HG03571 (cell line): ENCODE data around the gene AQP12B.
"Not testable (repeated sequence)": the region's sequence is repeated elsewhere in the genome, so short reads cannot be mapped to it uniquely, and the experiment has no call there.

ENCODE experiments used
- ATAC-seq: cut with Tn5 transposase; IDR thresholded peaks from one replicate; pipeline ENCODE4 v1.9.1; 2021; ENCODE audit not compliant: unreplicated experiment

The AQP12B gene, protein sequence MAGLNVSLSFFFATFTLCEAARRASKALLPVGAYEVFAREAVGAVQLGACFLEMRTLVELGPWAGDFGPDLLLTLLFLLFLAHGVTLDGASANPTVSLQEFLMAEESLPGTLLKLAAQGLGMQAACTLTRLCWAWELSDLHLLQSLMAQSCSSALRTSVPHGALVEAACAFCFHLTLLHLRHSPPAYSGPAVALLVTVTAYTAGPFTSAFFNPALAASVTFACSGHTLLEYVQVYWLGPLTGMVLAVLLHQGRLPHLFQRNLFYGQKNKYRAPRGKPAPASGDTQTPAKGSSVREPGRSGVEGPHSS

GRCh38 chr2:240682431-240683224, at the start of gene AQP12B:
Gene AQP12B, minus strand, starts transcription at chr2:240682885. Its CDS starts 48 bp downstream, at chr2:240682837.
- not testable (repeated sequence) for ATAC-seq

DNA sequence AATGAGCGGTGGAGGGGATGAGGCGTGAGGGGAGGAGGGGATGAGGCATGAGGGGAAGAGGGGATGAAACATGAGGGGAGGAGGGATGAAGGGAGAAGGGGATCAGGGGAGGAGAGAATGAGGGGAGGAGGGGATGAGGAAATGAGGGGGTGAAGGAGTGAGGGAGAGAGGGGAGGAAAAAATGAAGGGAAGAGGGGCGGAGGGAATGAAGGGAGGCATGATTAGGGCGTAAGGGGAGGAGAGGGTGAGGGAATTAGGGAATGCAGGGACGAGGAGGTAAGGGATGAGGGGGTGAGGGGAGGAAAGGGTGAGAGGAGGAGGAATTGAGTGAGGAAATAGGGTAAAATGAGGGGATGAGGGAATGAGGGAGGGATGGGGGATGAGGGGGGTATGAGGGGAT, 49.5 kb upstream of the AQP12B start:
- ATAC-seq, result no peak

- ATAC-seq, result no peak
Measured at GRCh38 chr2:240731178-240731545, 48.5 kb upstream of the AQP12B start.

- ATAC-seq, result no peak
Measured at GRCh38 chr2:240730501-240731177, 48.0 kb upstream of the AQP12B start.

DNA sequence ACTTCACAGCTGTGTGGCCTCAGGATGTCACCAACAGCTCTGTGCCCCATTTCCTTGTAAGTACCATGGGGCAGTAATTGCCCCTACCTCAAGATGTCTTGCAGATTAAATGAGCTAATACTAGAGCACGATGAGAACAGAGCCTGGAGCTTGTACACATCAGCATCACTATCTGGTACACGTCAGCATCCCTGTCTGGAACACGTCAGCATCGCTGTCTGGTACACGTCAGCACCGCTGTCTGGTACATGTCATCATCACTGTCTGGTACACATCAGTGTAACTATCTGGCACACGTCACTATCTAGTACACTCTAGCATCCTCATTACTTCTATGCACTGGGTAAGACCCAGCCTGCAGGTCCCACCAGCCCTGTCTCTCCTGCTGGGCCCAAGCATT, 46.1 kb upstream of the AQP12B start:
- no peak for ATAC-seq

- no peak for ATAC-seq
Measured at GRCh38 chr2:240728361-240728760, 45.7 kb upstream of the AQP12B start.

GRCh38 chr2:240727913-240728312, 45.2 kb upstream of the AQP12B start:
- ATAC-seq, result no peak

GRCh38 chr2:240727439-240727838, 44.8 kb upstream of the AQP12B start:
- no peak for ATAC-seq

GRCh38 chr2:240726876-240727275, 44.2 kb upstream of the AQP12B start:
- ATAC-seq, result no peak

DNA sequence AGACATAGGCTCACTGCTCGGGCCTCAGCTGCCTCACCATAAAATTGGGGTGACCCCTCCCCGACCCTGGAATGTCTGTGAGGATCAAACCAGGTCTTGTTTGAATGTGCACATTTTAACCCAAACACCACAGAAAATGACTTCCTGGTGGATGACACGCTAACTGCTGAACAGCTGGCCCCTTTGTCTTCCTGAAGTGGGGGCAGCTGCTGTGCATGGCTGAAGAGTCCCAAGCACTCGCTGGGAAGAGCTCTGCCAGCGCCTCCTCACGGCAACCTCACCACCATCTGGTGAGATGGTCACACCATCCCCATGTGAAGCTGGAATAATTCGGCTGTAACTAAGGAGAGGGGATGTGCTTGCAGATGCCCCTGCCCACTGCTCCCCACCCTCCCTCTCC, 43.0 kb upstream of the AQP12B start:
- ATAC-seq, result no peak

GRCh38 chr2:240725266-240725665, 42.6 kb upstream of the AQP12B start:
- no peak for ATAC-seq

DNA sequence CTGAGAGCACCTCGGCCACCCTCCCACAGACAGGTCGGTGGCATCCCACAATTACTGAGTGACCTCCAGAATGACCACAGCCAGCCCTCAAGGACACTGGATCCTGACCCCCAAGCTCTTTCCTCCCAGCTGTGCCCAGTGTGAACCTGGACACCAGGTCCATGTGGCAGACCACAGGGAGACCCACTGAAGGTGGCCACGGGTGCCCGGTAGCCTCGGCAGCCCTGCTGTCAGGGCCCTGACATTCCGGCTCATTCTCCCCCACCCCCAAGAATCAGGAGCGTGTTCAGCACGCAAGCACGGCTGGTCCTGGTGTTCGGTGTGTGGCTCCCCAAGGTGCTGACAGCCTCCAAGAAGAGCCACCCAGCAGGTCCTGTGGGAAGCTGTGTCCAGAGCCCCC, 41.7 kb upstream of the AQP12B start:
- ATAC-seq, result no peak

DNA sequence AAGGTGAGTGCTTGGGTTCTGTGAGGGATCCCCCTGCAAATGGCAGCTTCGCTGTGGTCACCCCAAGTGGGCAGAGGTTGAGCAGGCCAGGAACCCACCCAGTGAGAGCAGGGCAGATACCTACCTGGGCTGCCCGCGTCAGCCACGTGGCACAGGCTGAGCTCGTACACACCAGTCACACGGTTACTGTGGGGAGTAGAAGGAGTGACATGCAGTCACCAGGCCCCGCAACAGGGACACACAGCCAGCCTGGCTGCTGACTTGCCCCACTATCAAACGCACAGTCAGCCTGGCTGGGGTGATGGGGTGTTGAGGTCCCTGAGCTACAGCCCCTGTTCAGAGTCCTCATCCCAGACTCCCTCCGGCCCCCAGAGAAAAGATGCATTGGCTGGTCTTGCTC, 41.2 kb upstream of the AQP12B start:
- ATAC-seq, result no peak

DNA sequence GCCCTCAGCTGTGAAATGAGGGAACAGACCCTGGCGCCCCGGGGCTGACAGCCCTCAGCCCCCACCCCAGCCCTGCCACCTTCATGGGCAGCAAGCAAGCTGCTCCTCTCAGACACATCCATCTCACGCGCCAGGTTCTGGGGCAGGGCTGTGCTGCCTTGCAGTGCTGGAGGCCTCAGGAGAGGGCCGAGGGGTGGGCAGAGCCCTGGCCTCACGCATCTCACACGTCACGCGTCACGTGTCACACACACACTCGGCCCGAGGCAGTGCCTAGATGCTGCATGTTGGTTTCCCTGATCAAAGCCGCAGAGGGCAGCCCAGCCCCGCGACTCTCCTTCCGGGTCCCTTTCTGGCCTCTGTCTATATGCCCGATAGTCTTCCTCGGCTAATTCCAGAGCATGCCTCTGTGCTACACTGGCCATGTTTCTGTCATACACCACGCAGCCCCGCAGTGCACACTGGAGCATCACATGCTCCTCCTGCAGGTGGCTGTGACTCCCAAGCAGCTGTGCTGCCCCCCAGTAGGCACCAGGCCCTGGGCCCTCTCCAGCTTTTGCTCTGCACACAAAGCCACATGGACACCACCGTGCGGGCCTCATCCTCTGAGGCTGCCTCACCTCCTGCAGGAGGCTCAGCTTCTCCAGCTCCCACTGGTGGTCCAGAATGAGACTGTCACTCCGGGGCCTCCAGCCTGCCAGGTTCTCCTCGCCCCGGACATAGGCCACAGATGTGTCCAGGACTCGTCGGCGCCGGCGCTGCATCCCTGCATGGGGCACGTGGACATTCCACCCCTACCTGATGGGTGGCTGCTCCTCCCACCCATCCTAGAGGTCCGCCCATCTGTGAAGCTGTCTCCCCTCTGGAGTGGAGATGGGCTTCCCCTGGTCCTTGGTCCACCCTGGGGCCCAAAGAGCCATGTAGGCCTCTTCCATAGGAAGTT, 40.4 kb upstream of the AQP12B start:
- ATAC-seq, result no peak

DNA sequence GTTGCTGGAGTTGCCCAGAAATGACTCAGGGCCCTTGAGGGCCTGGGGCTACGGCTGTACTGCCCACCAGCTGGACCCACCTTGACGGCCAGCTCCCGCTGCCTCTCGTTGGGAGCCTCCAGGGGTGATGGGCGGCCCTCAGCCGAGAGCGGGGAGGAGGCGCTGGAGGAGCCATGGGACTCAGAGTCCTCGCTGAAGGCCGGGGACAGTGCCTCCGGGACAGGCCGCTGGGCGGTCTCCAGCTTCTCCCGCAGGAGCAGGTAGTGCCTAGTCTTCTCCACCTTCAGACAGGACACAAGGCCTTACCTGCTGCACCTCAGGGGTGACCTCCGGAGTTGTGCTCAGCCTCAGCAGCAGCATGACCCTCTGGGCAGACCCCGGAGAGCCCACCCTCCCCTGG, 39.7 kb upstream of the AQP12B start:
- no peak for ATAC-seq

GRCh38 chr2:240721596-240722180, 39.0 kb upstream of the AQP12B start:
- no peak for ATAC-seq

DNA sequence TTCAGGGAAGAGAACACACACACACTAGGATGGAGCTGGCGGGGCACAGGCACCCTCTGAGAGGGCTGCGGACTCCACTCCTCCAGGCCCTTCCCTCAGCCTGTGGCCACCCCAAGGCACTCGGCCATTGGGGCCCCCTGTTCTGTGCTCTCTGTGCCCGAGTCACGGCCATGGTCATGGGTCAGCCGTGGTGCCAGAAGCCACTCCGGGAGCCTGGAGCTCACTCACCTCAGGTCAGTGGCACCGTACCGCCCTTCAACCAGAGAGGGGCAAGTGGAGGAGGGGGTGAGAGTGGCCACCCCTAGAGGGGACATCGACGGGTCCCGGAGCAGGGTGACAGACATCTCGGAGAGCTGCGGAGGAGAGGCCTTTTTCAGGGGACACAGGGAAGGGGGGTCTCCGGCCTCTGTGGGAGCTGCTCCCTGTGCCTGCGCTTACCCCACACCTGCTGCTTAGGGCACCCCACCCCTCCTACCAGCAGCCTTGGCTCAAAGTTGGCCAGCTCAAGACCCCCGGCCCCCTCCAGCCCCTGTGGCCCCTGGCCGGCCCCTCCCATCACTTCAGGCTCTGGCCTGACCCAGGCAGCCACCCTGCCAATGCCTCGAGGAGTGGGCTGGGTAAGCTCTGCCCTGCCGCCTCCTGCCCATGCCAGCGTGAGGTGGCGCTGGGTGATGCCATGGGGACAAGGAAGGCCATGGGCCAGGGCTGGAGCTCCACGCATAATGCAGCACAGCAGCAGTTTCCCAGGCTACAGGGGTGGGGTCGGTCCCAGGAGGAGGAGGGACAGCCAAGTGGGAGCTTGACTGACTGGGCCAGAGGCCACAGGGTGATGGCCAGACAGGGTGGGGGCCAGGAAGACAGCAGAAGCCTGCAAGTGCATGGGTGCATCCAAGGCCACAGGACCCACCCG, 38.3 kb upstream of the AQP12B start:
- no peak for ATAC-seq

DNA sequence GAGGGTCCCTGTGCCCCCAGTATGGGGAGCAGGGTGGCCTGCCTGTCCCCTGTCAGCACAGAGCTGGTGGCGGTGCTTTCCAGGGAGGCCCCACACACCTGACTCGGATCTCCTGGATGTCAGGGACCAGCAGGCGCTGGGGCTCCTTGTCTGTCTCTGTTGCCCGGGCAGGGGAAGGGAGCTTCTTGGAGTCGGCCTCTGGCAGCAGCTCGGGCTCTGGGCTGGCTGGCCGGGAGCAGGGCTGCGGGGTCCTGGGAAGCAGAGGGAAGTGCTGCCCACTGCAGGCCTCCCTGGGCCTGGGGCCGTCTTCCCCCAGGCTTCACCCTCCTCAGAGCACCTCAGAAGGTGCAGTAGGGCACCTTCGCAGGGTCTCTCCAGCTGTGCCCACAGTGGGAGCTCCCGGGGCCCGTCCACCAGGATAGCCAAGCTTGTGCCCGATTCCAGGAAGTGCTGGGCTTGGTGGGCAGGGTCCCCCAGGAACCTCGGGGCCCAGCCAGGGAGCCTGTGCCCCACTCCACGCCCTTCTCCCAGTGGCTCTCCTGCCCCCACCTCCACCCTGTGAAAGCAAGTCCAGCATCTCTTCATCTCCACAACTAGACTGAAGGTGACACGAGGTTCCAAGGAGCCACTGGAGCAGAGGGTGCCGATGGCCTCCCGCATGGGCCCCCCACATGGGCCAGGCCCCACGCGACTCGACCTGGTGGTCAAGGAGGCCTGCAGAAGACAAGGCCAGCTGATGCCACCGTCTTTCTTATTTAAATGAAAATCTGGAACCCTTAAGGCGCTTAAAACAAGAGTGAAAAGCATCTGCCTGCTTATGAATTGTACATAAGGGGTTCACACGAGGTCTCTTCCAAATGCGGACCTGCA, 37.2 kb upstream of the AQP12B start:
- ATAC-seq, result no peak
